ENCODE measurements around the gene SPACA4. TPM values are rescaled to one million over a fixed set of nuclear protein-coding genes. Genes with fewer than 3 reads are reported as not detected.

Gene SPACA4
- polyA plus RNA-seq, 2 of the 4 experiments (the other 2 are of a cell fraction): 0.08 to 0.12 TPM

- POLR2A ChIA-PET: interaction anchor here (0.5 to 0.9 kb wide), 4 partner anchors 9 to 747 kb away, joined by 3 read pairs; partner anchors contain the start of gene TEAD2
- Histone ChIP-seq H3K9me3 (no peaks in the 10 kb centered on the region), H3K4me1 (peaks cover 37% of the 10 kb centered on the region), H3K27ac (peak within 1 kb of the TSS; percentile 3 to 90; a peak in 4 of 6 replicates), H3K4me2 (peak within 1 kb of the TSS; percentile 92), H3K4me3 (no peak within 1 kb of the TSS)
- DNase-seq (ENCODE audit: low read depth in 1 of 2, low spot score in 1 of 2): peak; percentile 61 to 75
- CTCF ChIA-PET: interaction anchor here (1.1 to 18.9 kb wide), 6 partner anchors 9 to 301 kb away, joined by 3 to 396 read pairs (median 4); partner anchors contain the start of gene KDELR1
- WGBS (ENCODE audit: missing lambda C conversion rate): 43% methylated on average over 30 of the region's 31 CpGs
- ATAC-seq: peak; percentile 4; a peak in 5 of 6 replicates
- FAIRE-seq: no peak
- peak; percentile 19; the same call in 1 of the 2 replicates for TF ChIP-seq POLR2A (IDR thresholded peaks at IDR 0.05; ENCODE audit: low read length)
- TF ChIP-seq FOSB (CRISPR knock-in tag; IDR thresholded peaks at IDR 0.05): peak; percentile 98
- TF ChIP-seq PHF8 (IDR thresholded peaks at IDR 0.05; ENCODE audit: borderline replicate concordance, low read depth): no peak
- TF ChIP-seq CHD4 (IDR thresholded peaks at IDR 0.05; ENCODE audit: borderline replicate concordance): no peak
- TF ChIP-seq, protein P1, sequence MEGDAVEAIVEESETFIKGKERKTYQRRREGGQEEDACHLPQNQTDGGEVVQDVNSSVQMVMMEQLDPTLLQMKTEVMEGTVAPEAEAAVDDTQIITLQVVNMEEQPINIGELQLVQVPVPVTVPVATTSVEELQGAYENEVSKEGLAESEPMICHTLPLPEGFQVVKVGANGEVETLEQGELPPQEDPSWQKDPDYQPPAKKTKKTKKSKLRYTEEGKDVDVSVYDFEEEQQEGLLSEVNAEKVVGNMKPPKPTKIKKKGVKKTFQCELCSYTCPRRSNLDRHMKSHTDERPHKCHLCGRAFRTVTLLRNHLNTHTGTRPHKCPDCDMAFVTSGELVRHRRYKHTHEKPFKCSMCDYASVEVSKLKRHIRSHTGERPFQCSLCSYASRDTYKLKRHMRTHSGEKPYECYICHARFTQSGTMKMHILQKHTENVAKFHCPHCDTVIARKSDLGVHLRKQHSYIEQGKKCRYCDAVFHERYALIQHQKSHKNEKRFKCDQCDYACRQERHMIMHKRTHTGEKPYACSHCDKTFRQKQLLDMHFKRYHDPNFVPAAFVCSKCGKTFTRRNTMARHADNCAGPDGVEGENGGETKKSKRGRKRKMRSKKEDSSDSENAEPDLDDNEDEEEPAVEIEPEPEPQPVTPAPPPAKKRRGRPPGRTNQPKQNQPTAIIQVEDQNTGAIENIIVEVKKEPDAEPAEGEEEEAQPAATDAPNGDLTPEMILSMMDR (IDR thresholded peaks at IDR 0.05): no peak
- no peak for TF ChIP-seq ZC3H11A (IDR thresholded peaks at IDR 0.05)
- peak; percentile 99 for TF ChIP-seq HOXA7 (CRISPR knock-in tag; IDR thresholded peaks at IDR 0.05)
- TF ChIP-seq HOXB5 (CRISPR knock-in tag; IDR thresholded peaks at IDR 0.05): peak; percentile 71; the same call in 1 of the 2 replicates
- TF ChIP-seq RAD21 (conservative IDR thresholded peaks at IDR 0.05 in 1 of 2, IDR thresholded peaks at IDR 0.05 in 1 of 2): no peak
- TF ChIP-seq, protein P2, sequence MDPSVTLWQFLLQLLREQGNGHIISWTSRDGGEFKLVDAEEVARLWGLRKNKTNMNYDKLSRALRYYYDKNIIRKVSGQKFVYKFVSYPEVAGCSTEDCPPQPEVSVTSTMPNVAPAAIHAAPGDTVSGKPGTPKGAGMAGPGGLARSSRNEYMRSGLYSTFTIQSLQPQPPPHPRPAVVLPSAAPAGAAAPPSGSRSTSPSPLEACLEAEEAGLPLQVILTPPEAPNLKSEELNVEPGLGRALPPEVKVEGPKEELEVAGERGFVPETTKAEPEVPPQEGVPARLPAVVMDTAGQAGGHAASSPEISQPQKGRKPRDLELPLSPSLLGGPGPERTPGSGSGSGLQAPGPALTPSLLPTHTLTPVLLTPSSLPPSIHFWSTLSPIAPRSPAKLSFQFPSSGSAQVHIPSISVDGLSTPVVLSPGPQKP (IDR thresholded peaks at IDR 0.05; ENCODE audit: low read depth, low read length): no peak
- TF ChIP-seq RARB (CRISPR knock-in tag; IDR thresholded peaks at IDR 0.05): peak; percentile 95
- peak; percentile 40 to 89; a peak in 4 of 5 replicates for TF ChIP-seq JUN (IDR thresholded peaks at IDR 0.05)
- peak; percentile 43; the same call in 1 of the 2 replicates for TF ChIP-seq REST (IDR thresholded peaks at IDR 0.05)
- 0 out of 2 replicates have a peak, but pooled peaks have one; percentile 30 for TF ChIP-seq NPAS2 (CRISPR knock-in tag; IDR thresholded peaks at IDR 0.05; ENCODE audit: borderline replicate concordance)
- TF ChIP-seq TP53 (CRISPR knock-in tag; IDR thresholded peaks at IDR 0.05): peak; percentile 99
- TF ChIP-seq ZNF302 (CRISPR knock-in tag; IDR thresholded peaks at IDR 0.05): no peak
- TF ChIP-seq JUNB (IDR thresholded peaks at IDR 0.05): no peak
- TF ChIP-seq, protein P3, sequence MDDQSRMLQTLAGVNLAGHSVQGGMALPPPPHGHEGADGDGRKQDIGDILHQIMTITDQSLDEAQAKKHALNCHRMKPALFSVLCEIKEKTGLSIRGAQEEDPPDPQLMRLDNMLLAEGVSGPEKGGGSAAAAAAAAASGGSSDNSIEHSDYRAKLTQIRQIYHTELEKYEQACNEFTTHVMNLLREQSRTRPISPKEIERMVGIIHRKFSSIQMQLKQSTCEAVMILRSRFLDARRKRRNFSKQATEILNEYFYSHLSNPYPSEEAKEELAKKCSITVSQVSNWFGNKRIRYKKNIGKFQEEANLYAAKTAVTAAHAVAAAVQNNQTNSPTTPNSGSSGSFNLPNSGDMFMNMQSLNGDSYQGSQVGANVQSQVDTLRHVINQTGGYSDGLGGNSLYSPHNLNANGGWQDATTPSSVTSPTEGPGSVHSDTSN (IDR thresholded peaks at IDR 0.05): peak; percentile 74
- TF ChIP-seq POLR2AphosphoS2 (conservative IDR thresholded peaks at IDR 0.05; ENCODE audit: low read length): peak; percentile 92
- peak; percentile 39 for TF ChIP-seq CHD2 (IDR thresholded peaks at IDR 0.05; ENCODE audit: low read length, partially characterized antibody)
- TF ChIP-seq RNF2 (IDR thresholded peaks at IDR 0.05; ENCODE audit: borderline replicate concordance, low read depth): no peak
- peak; percentile 68; the same call in 1 of the 3 replicates for TF ChIP-seq BCL3 (IDR thresholded peaks at IDR 0.05)
- no peak for TF ChIP-seq HOXB13 (CRISPR knock-in tag; IDR thresholded peaks at IDR 0.05; ENCODE audit: low read depth)
- TF ChIP-seq FOXS1 (CRISPR knock-in tag; IDR thresholded peaks at IDR 0.05): 0 out of 2 replicates have a peak, but pooled peaks have one; percentile 47
- no peak for TF ChIP-seq CBX2 (IDR thresholded peaks at IDR 0.05; ENCODE audit: borderline replicate concordance, low read depth)
- no peak for TF ChIP-seq SMC3 (IDR thresholded peaks at IDR 0.05)
- no peak for TF ChIP-seq EHMT2 (IDR thresholded peaks at IDR 0.05; ENCODE audit: low read depth)
Observed at GRCh38 chr19:48614436-48615230, 8.1 kb downstream of the SPACA4 start, which contains the start of gene FAM83E. Gene FAM83E, minus strand, starts transcription at chr19:48615076. Its CDS starts 1,704 bp downstream, at chr19:48613372.

Measured in A549 (cell line).